Activated T-cell treated with anti-CD3 and anti-CD28 coated beads, Interleukin-2, amount 50 U/mL, for 24 hours (primary cell): ENCODE results near the gene OR2T34.
A peak's percentile ranks its signal among the peaks of the same experiment; 100 is the strongest.
"Not testable (repeated sequence)": the region's sequence is repeated elsewhere in the genome, so short reads cannot be mapped to it uniquely, and the experiment has no call there.

Experiments
- DNase-seq: peaks from one replicate; pipeline ENCODE4 v3.0.0-alpha.2; 2020
- H3K27ac Mint-ChIP-seq: 2 replicates; pipeline ENCODE4 v1.8.0; 2020; ENCODE audit warnings: mild to moderate bottlenecking, mixed read lengths
- H3K27me3 Mint-ChIP-seq: 2 replicates; pipeline ENCODE4 v1.8.0; 2020; ENCODE audit warnings: mixed read lengths
- H3K36me3 Mint-ChIP-seq: 2 replicates; pipeline ENCODE4 v1.8.0; 2020; ENCODE audit warnings: low read depth, mixed read lengths
- H3K4me1 Mint-ChIP-seq: 2 replicates; pipeline ENCODE4 v1.8.0; 2020; ENCODE audit warnings: low read depth, mixed read lengths
- H3K4me3 Mint-ChIP-seq: 2 replicates; pipeline ENCODE4 v1.8.0; 2020; ENCODE audit warnings: mild to moderate bottlenecking, moderate library complexity, mixed read lengths
- H3K9me3 Mint-ChIP-seq: 2 replicates; pipeline ENCODE4 v1.8.0; 2020; ENCODE audit warnings: mixed read lengths

Gene OR2T34

GRCh38 chr1:248576260-248576980 is 1.9 kb upstream of the OR2T34 start:
- no peak for DNase-seq
- Mint-ChIP-seq H3K36me3 (no peaks in the 10 kb centered on the region), H3K27ac (no peak overlapping the region), H3K27me3 (no peaks in the 10 kb centered on the region), H3K4me1 (peaks cover 5% of the 10 kb centered on the region), H3K4me3 (no peak overlapping the region), H3K9me3 (peaks cover 3% of the 10 kb centered on the region)

DNA sequence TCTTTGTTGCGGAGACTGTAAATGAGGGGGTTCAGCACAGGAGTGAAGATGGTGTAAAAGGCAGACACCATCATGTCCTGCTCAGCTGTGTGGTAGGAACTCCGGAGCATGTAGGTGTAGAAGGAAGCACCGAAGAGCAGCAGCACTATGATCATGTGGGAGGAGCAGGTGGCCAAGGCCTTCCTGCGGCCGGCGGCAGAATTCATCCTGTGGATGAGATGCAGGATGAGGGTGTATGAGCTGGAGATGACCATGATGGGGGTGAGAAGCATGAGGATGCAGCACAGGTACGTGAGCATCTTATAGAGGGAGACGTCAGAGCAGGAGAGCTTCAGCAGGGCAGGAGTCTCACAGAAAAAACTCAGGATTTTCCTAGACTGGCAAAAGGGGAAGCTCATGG is 701 bp downstream of the OR2T34 start:
- not testable (repeated sequence) for H3K27ac Mint-ChIP-seq, H3K36me3 Mint-ChIP-seq, H3K4me1 Mint-ChIP-seq, DNase-seq, H3K27me3 Mint-ChIP-seq, H3K4me3 Mint-ChIP-seq, H3K9me3 Mint-ChIP-seq

GRCh38 chr1:248572049-248572448 is 2.5 kb downstream of the OR2T34 start:
- not testable (repeated sequence) for DNase-seq

GRCh38 chr1:248570811-248571210 is 3.7 kb downstream of the OR2T34 start:
- not testable (repeated sequence) for H3K9me3 Mint-ChIP-seq, H3K4me3 Mint-ChIP-seq, H3K36me3 Mint-ChIP-seq, H3K27me3 Mint-ChIP-seq, H3K4me1 Mint-ChIP-seq, DNase-seq, H3K27ac Mint-ChIP-seq

More at GRCh38 chr1:248572049-248572448, 2.5 kb downstream of the OR2T34 start:
- H3K36me3 Mint-ChIP-seq, H3K4me3 Mint-ChIP-seq, H3K27me3 Mint-ChIP-seq, H3K9me3 Mint-ChIP-seq, H3K4me1 Mint-ChIP-seq, H3K27ac Mint-ChIP-seq: not testable (repeated sequence)

- H3K27ac Mint-ChIP-seq, H3K4me3 Mint-ChIP-seq, H3K9me3 Mint-ChIP-seq, H3K36me3 Mint-ChIP-seq, DNase-seq, H3K27me3 Mint-ChIP-seq: not testable (repeated sequence)
- peaks cover 12% of the 10 kb centered on the region for H3K4me1 Mint-ChIP-seq
These were observed 5.5 kb downstream of the OR2T34 start for GRCh38 chr1:248569049-248569448.

DNA sequence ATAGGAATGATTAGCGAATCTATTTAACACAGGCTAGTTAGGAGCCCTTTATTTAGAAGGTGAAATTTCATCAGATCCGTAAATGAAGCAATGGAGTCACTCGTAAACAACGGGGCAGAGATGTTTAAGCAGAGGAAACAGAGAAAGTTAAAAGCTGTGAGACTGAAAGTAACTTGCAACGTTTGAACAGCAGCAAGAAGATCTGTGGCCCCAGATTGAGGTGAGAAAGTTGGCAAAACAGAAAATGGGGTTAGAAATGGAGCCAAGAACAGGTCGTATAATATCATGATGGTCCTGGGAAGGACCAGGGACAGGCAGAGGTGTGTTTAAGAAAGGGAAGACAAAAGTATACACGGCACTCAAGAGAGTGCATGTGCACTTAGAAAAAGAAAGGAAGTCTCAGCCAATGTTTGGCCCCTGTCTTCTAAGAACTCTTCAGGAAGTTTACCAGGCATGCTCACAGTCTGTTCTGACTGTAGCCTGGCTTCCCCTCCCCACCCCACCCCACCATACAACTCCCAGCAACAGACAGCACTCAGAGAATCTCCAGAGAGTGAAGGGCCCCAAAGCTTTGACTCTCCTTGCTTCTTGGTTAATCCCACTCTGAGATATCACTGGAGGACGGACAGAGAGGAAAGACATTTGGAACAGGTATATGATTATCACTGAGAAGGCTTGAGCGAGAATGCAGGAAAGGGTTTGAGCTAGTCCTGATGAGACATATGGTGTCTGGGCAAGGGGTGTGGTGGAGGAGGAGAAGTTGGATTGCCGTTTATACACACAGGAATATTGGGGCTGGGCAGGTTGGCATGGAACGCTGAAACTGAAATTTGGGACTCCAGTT is 8.8 kb downstream of the OR2T34 start:
- not testable (repeated sequence) for H3K27me3 Mint-ChIP-seq
- peaks cover 11% of the 10 kb centered on the region for H3K4me1 Mint-ChIP-seq
- DNase-seq: peak; percentile 30

GRCh38 chr1:248562672-248563071 is 11.9 kb downstream of the OR2T34 start, which contains the start of gene OR2T29:
OR2T29 (minus strand) TSS chr1:248562772; CDS start chr1:248559491, 3,281 bp downstream.
- not testable (repeated sequence) for H3K4me1 Mint-ChIP-seq, DNase-seq, H3K9me3 Mint-ChIP-seq, H3K27ac Mint-ChIP-seq, H3K27me3 Mint-ChIP-seq, H3K36me3 Mint-ChIP-seq, H3K4me3 Mint-ChIP-seq

More for the DNA sequence above, 8.8 kb downstream of the OR2T34 start:
- H3K9me3 Mint-ChIP-seq, H3K36me3 Mint-ChIP-seq: not testable (repeated sequence)
- H3K27ac Mint-ChIP-seq: peak overlapping the region; percentile 91
- H3K4me3 Mint-ChIP-seq: peak overlapping the region; percentile 69

DNA sequence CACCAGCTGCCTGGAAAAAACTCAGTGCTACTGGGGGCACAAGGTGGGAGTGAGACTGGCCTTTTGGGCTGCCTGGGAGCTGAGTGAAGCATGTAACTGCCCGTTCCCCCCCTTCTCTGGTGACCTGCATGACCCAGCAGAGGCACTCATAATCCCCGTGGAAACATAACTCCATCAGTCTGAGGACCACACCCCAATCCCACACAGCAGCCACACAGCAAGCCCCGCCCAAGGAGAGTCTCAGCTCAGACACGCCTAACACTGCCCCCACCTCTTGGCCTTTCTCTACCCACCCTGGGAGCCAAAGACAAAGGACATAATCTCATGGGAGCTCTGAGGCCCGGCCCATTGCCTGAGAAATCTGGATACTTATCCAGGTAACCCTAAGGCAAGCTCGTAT is 23.5 kb downstream of the OR2T34 start:
- not testable (repeated sequence) for H3K4me1 Mint-ChIP-seq, DNase-seq, H3K36me3 Mint-ChIP-seq, H3K27ac Mint-ChIP-seq, H3K4me3 Mint-ChIP-seq, H3K9me3 Mint-ChIP-seq, H3K27me3 Mint-ChIP-seq

DNA sequence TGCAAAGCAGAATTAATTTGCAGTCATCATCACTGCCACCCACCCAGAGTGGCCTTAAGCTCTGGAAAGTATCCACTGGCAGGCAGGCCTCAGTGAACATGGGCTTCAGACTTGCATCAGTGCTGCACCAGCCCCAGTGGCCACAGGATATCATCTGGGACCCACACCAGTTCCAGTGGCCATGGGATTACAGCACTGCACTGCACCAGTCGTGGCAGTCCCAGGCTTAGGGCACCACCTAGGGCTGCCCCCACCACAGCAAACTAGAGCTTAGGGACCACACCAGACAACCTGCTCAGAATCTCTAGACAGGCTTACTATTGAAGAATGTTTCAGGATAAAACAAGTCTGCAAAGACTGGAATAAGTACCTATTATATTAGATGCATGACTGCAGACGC is 27.2 kb downstream of the OR2T34 start:
- H3K9me3 Mint-ChIP-seq, H3K4me3 Mint-ChIP-seq, DNase-seq, H3K36me3 Mint-ChIP-seq, H3K27ac Mint-ChIP-seq, H3K4me1 Mint-ChIP-seq, H3K27me3 Mint-ChIP-seq: not testable (repeated sequence)

DNA sequence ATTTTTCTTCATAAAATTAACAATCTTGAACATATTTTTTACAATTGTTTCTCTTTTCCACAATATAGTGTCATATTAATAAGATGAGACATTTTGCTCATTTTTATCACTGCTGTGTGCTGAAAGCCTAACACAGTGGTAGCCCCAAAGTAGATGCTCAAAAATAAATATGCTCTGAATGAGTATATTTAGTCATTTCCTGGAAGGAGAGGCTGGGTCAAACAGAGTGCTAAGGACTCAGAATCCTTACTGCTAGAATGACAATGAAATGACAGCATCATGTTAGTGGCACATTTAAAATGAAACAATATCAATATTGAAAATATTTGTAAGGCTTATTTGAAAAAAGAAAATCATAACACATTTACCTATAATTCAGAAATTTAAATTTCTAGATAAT is 37.1 kb downstream of the OR2T34 start:
- not testable (repeated sequence) for H3K4me3 Mint-ChIP-seq, H3K27ac Mint-ChIP-seq, H3K9me3 Mint-ChIP-seq, H3K4me1 Mint-ChIP-seq, H3K36me3 Mint-ChIP-seq, H3K27me3 Mint-ChIP-seq, DNase-seq
